Inferior parietal cortex (tissue), 1 donor: Measurements from ENCODE around the gene ZNG1A.
"Not testable (repeated sequence)": the region's sequence is repeated elsewhere in the genome, so short reads cannot be mapped to it uniquely, and the experiment has no call there.

Source experiments
- DNase-seq: peaks from one replicate; pipeline ENCODE4 v3.0.0-alpha.2; 2016; ENCODE audit errors: extremely low spot score

ZNG1A gene

DNA sequence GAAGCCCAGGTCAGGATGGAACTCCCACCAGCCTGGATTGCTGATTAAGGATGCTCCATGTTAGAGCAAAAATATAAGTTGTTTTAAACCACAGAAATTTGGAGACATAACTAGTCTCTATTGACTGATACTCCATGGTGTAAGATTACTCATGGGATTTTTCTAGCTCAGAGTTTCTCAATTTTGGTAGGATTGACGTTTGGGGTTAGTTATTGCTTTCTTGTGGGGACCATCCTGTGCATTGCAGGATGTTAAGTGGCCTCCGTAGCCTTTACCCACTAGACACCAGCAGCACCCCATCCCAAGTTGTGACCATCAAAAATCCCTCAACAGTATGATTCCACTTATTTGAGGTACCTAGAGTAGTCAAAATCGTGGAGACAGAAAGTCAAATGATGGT is 80.1 kb downstream of the ZNG1A start:
- DNase-seq = not testable (repeated sequence)

GRCh38 chr9:94992-95391 is 83.9 kb downstream of the ZNG1A start:
- not testable (repeated sequence) for DNase-seq

GRCh38 chr9:94323-94722 is 84.5 kb downstream of the ZNG1A start:
- not testable (repeated sequence) for DNase-seq

DNA sequence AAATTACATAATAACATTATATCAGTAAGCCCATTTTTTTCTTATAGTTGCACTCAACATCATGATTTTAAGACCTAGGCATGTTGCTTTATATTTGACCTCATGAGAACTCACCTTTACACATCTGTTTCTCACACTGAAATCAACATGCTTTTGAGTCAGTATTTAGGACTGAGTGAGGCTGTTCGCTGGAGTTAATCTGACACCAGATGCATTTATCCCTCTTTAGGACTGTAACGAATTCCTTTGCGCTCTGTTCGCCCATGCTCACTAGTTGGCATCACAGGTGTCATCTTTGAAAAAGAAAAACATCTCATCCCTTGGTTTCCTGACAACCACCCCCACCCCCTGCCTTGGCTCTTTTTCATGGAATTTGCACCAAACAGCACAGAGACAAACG is 84.9 kb downstream of the ZNG1A start:
- not testable (repeated sequence) for DNase-seq

DNA sequence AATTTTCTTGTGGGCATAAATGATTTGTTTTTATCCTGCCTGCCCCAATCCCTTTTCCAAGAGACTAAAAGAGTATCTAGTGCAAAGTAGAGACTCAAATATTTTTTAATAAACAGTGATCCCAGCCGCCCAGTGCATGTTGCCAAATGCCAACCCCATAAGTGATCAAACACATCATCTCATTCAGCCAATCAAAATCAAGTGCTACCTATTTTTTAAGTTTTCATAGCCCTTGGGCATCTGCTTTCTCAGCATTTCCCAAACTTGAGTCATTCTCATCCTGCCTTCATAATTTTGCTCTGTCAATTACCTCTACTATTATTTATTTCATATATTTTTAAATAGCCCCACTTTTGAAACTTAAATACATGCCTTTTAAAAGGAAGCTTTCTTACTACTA is 88.0 kb downstream of the ZNG1A start:
- not testable (repeated sequence) for DNase-seq

- DNase-seq = not testable (repeated sequence)
Measured at GRCh38 chr9:88396-89037, 90.3 kb downstream of the ZNG1A start.

- DNase-seq = not testable (repeated sequence)
Measured at GRCh38 chr9:87860-88259, 91.0 kb downstream of the ZNG1A start.

- DNase-seq = not testable (repeated sequence)
Measured at GRCh38 chr9:87105-87504, 91.8 kb downstream of the ZNG1A start.

DNA sequence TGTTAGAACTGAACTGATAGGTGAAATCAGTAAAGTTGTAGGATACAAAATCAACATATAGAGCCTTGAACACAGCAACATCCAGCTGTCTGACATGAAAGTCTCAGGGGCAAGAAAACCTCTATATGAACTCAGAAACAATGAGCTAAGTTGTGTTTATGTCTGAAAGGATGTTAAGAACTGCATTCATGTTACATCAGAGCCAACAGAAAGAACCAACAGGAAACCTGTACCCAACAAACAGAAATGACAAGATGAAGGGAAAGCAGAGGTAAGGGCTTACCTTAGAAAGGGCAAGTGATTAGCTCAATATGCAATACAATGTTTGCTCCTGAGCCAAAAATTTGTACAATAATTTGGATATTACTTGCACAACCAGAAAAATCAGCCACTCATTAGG is 92.2 kb downstream of the ZNG1A start:
- not testable (repeated sequence) for DNase-seq

DNA sequence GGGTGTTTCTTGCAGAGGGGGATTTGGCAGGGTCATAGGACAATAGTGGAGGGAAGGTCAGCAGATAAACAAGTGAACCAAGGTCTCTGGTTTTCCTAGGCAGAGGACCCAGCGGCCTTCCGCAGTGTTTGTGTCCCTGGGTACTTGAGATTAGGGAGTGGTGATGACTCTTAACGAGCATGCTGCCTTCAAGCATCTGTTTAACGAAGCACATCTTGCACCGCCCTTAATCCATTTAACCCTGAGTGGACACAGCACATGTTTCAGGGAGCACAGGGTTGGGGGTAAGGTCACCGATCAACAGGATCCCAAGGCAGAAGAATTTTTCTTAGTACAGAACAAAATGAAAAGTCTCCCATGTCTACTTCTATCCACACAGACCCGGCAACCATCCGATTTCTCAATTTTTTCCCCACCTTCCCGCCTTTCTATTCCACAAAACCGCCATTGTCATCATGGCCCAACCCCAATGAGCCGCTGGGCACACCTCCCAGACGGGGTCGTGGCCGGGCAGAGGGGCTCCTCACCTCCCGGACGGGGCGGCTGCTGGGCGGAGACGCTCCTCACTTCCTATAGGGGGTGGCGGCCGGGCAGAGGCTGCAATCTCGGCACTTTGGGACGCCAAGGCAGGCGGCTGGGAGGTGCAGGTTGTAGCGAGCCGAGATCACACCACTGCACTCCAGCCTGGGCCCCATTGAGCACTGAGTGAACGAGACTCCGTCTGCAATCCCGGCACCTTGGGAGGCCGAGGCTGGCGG is 95.7 kb downstream of the ZNG1A start:
- not testable (repeated sequence) for DNase-seq

- not testable (repeated sequence) for DNase-seq
Measured at GRCh38 chr9:78333-78732, 100.5 kb downstream of the ZNG1A start.

GRCh38 chr9:76389-76788 is 102.5 kb downstream of the ZNG1A start:
- DNase-seq = not testable (repeated sequence)

DNA sequence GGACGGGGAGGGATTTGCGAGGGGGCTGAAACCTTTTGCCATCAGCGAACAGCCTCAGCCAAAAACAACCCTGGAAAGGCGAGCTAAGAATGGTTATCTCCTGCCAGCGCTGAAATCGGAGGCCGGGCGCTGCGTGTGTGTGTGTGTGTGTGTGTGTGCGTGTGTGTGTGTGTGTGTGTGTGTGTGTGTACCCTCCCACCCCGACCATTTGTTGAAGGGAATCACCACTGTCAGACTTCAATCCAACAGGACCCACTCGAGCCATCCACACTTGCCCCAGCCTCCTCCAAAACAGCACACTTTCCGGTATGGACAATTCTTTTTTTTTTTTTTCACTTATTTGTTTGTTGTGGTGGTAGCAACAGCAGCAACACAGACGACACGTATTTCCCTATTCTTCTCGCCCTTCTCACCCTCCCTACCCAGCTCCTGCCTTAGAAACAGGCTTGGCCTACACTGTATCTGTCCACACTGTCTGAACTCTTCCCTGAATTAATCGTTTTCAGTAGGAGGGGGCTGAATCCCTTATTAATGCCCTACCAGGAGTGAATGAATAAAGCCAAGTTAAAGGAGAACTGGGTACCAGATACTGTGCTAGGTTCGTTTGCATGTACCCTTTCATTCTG is 104.8 kb downstream of the ZNG1A start:
- DNase-seq = not testable (repeated sequence)

- not testable (repeated sequence) for DNase-seq
Measured at GRCh38 chr9:73076-73899, 105.6 kb downstream of the ZNG1A start.
